ENCODE results near the gene SFSWAP.

Gene SFSWAP

GRCh38 chr12:131848753-131849152 lies 137.9 kb downstream of the SFSWAP start:
- FAIRE-seq (no peak), DNase-seq (ENCODE audit: insufficient read length, low spot score) (no peak)
